H1 (cell line): ENCODE results near the gene TBC1D4. TPM values are rescaled to one million over a fixed set of nuclear protein-coding genes. Genes with fewer than 3 reads are reported as not detected.

Experiments
- CTCF ChIA-PET: fragments of 300-600 bp; sonication (Branson Sonifier 250); formaldehyde crosslinking; loops from one replicate; lab custom pipeline; 2021; ENCODE audit not compliant: partially characterized antibody; lab: Charles Lee
- POLR2A ChIA-PET: fragments of 300-600 bp; sonication (Branson Sonifier 250); formaldehyde crosslinking; loops from one replicate; lab custom pipeline; 2021; ENCODE audit warnings: inconsistent platforms; ENCODE audit not compliant: partially characterized antibody; lab: Charles Lee
- DNase-seq, 2 experiments: peaks; one replicate each; pipeline versions ENCODE4 v3.0.0 to v3.0.0-alpha.2; 2010 to 2022; ENCODE audit warnings: low spot score in 2 of 2, low read depth in 1 of 2, mixed read lengths in 1 of 2
- FAIRE-seq: peaks from 2 replicates; lab custom pipeline; 2011; peaks lifted over from hg19 to GRCh38; lab: Jason Lieb, UNC
- H2AFZ ChIP-seq: 2 replicates; pipeline ENCODE4 v1.8.1; 2012; ENCODE audit warnings: low read length, inconsistent platforms
- H2AK5ac ChIP-seq: 2 replicates; pipeline ENCODE4 v1.6.1; 2013; ENCODE audit warnings: low read depth, low read length
- H2BK120ac ChIP-seq: replicated peaks from 2 replicates; pipeline ENCODE3; 2013; ENCODE audit warnings: low read depth, low read length, inconsistent platforms
- H2BK12ac ChIP-seq: 2 replicates; pipeline ENCODE4 v1.6.1; 2013; ENCODE audit warnings: low read depth, low read length
- H2BK15ac ChIP-seq: 2 replicates; pipeline ENCODE4 v1.6.1; 2013; ENCODE audit warnings: low read length
- H2BK20ac ChIP-seq: 2 replicates; pipeline ENCODE4 v1.6.1; 2013; ENCODE audit warnings: low read length
- H2BK5ac ChIP-seq: 2 replicates; pipeline ENCODE4 v1.6.1; 2013; ENCODE audit warnings: low read depth, low read length
- H3K14ac ChIP-seq: 2 replicates; pipeline ENCODE4 v1.6.1; 2013; ENCODE audit warnings: inconsistent platforms; ENCODE audit not compliant: insufficient read length
- H3K18ac ChIP-seq: 2 replicates; pipeline ENCODE4 v1.6.1; 2013; ENCODE audit warnings: low read length; ENCODE audit errors: extremely low read depth
- H3K23ac ChIP-seq: 2 replicates; pipeline ENCODE4 v1.6.1; 2013; ENCODE audit warnings: inconsistent platforms; ENCODE audit not compliant: insufficient read length
- H3K23me2 ChIP-seq: 2 replicates; pipeline ENCODE4 v1.6.1; 2013; ENCODE audit warnings: low read depth, low read length
- H3K27ac ChIP-seq: 2 replicates; pipeline ENCODE4 v1.6.1; 2011; ENCODE audit warnings: low read depth, low read length, inconsistent platforms
- H3K27me3 ChIP-seq, 4 experiments: replicated peaks in 1 of 4; 1 replicate in 1 of 4; 2 replicates in 3 of 4; pipeline versions ENCODE4 v1.6.1 to v1.8.1; 2011 to 2013; ENCODE audit warnings: low read length in 3 of 4, mild to moderate bottlenecking in 3 of 4, inconsistent platforms in 2 of 4, mixed read lengths in 2 of 4, moderate library complexity in 1 of 4; ENCODE audit not compliant: control insufficient read depth in 3 of 4, insufficient read depth in 3 of 4; ENCODE audit errors: extremely low read depth in 1 of 4
- H3K36me3 ChIP-seq, 4 experiments: 2 replicates each; pipeline versions ENCODE4 v1.6.1 to v1.8.1; 2011 to 2013; ENCODE audit warnings: mild to moderate bottlenecking in 4 of 4, low read length in 3 of 4, moderate library complexity in 2 of 4, control low read depth in 1 of 4, inconsistent platforms in 1 of 4; ENCODE audit not compliant: insufficient read depth in 4 of 4, control insufficient read depth in 2 of 4
- H3K4ac ChIP-seq: replicated peaks from 2 replicates; pipeline ENCODE3; 2013; ENCODE audit warnings: low read length, low read depth, mixed read lengths, inconsistent platforms; ENCODE audit not compliant: insufficient read length
- H3K4me1 ChIP-seq, 4 experiments: replicated peaks in 1 of 4; 1 replicate in 1 of 4; 2 replicates in 3 of 4; pipeline versions ENCODE4 v1.6.1 to v1.8.1; 2011 to 2013; ENCODE audit warnings: low read length in 3 of 4, inconsistent platforms in 2 of 4, mixed read lengths in 1 of 4; ENCODE audit not compliant: insufficient read depth in 4 of 4, control insufficient read depth in 3 of 4
- H3K4me2 ChIP-seq, 2 experiments: 2 replicates each; pipeline versions ENCODE4 v1.6.1 to v1.8.1; 2011 to 2013; ENCODE audit warnings: low read depth in 2 of 2, low read length in 2 of 2, control low read depth in 1 of 2, inconsistent platforms in 1 of 2, mild to moderate bottlenecking in 1 of 2; ENCODE audit not compliant: insufficient read depth in 1 of 2
- H3K4me3 ChIP-seq, 4 experiments: fragments of 200-600, 300-600 bp in 1 of 4; sonication (generic), shearing (Covaris generic), sonication (Bioruptor Twin) in 1 of 4; 2 replicates each; pipeline versions ENCODE4 v1.5.1 to v1.8.1; 2011 to 2016; ENCODE audit warnings: low read length in 4 of 4, low read depth in 3 of 4, control low read depth in 2 of 4, inconsistent platforms in 2 of 4, mild to moderate bottlenecking in 2 of 4, mixed read lengths in 1 of 4, moderate library complexity in 1 of 4; ENCODE audit not compliant: insufficient read depth in 2 of 4; ENCODE audit errors: extremely low read depth in 1 of 4
- H3K56ac ChIP-seq: replicated peaks from 2 replicates; pipeline ENCODE3; 2013; ENCODE audit warnings: low read depth, mild to moderate bottlenecking, mixed read lengths, low read length, inconsistent platforms; ENCODE audit not compliant: insufficient read length
- H3K79me1 ChIP-seq: 2 replicates; pipeline ENCODE4 v1.6.1; 2013; ENCODE audit warnings: low read depth, low read length, control low read depth
- H3K79me2 ChIP-seq, 2 experiments: 2 replicates each; pipeline versions ENCODE4 v1.6.1 to v1.8.1; 2012 to 2013; ENCODE audit warnings: low read length in 2 of 2, mild to moderate bottlenecking in 2 of 2, inconsistent platforms in 1 of 2; ENCODE audit not compliant: insufficient read depth in 2 of 2, control insufficient read depth in 1 of 2
- H3K9ac ChIP-seq, 4 experiments: replicated peaks in 1 of 4; 1 replicate in 1 of 4; 2 replicates in 3 of 4; pipeline versions ENCODE4 v1.6.1 to v1.8.1; 2011 to 2013; ENCODE audit warnings: low read depth in 3 of 4, low read length in 3 of 4, control low read depth in 2 of 4, mild to moderate bottlenecking in 2 of 4, moderate library complexity in 2 of 4, inconsistent platforms in 1 of 4; ENCODE audit errors: extremely low read depth in 1 of 4
- H3K9me3 ChIP-seq, 2 experiments: 2 replicates each; pipeline versions ENCODE4 v1.6.1 to v1.8.1; 2012 to 2013; ENCODE audit warnings: mild to moderate bottlenecking in 2 of 2, moderate library complexity in 2 of 2, control low read depth in 1 of 2, inconsistent platforms in 1 of 2, low read depth in 1 of 2, low read length in 1 of 2, mixed read lengths in 1 of 2; ENCODE audit not compliant: insufficient read depth in 2 of 2
- H4K20me1 ChIP-seq, 2 experiments: replicated peaks in 1 of 2; 2 replicates each; pipeline versions ENCODE3 to v1.8.1; 2011 to 2013; ENCODE audit warnings: inconsistent platforms in 2 of 2, low read length in 2 of 2, mild to moderate bottlenecking in 1 of 2; ENCODE audit not compliant: insufficient read depth in 2 of 2, control insufficient read depth in 1 of 2
- H4K5ac ChIP-seq: 2 replicates; pipeline ENCODE4 v1.6.1; 2013; ENCODE audit warnings: low read length, low read depth, mixed read lengths, inconsistent platforms; ENCODE audit not compliant: insufficient read length
- H4K8ac ChIP-seq: 2 replicates; pipeline ENCODE4 v1.8.0; 2013; ENCODE audit warnings: mild to moderate bottlenecking, moderate library complexity, low read length, inconsistent platforms; ENCODE audit not compliant: insufficient read depth; ENCODE audit errors: extremely low read depth
- H4K91ac ChIP-seq: replicated peaks from 2 replicates; pipeline ENCODE3; 2013; ENCODE audit warnings: low read length, mixed read lengths, inconsistent platforms; ENCODE audit not compliant: insufficient read length
- ASH2L ChIP-seq: fragments of 200-600, 300-600 bp; sonication (generic); IDR thresholded peaks from one replicate; pipeline ENCODE4 v1.7.1; 2017; ENCODE audit warnings: low read length
- TAF1 ChIP-seq: IDR thresholded peaks from 2 replicates; pipeline ENCODE4 v1.6.1; 2011; ENCODE audit warnings: mild to moderate bottlenecking, low read depth, low read length
- WGBS, 2 experiments: shearing (Covaris generic) in 1 of 2; methylation state at CpG; one replicate each; pipeline versions ENCODE4 v1.1.6 to v1.1.7; 2013 to 2015; ENCODE audit warnings: low lambda C conversion rate in 2 of 2, mixed read lengths in 2 of 2, inconsistent platforms in 1 of 2, low coverage in 1 of 2, missing lambda C conversion rate in 1 of 2; ENCODE audit not compliant: insufficient replicate concordance in 2 of 2, insufficient coverage in 1 of 2, insufficient read length in 1 of 2; ENCODE audit errors: extremely low coverage in 1 of 2, missing lambda C conversion rate in 1 of 2; 5-methylcytosine and 5-hydroxymethylcytosine counted together
- polyA plus RNA-seq, 7 experiments: library from polyadenylated mRNA; depleted of rRNA in 3 of 7; stranded (reverse) in 5 of 7; unstranded in 2 of 7; fragments of >200 nt in 5 of 7; fragments of 200-250 nt in 2 of 7; gene quantifications; 1 replicate in 5 of 7; 2 replicates in 1 of 7; 4 replicates in 1 of 7; pipeline versions ENCODE4 v1.2.1 to v1.2.3, GENCODE V29; 2011 to 2013; ENCODE audit warnings: missing spikeins in 2 of 7, mixed read lengths in 2 of 7
- total RNA-seq: library from RNA; stranded (reverse); fragmentation: NEBNext Ultra II Directional; extraction: Animal tissue kit (Norgen Biotek cat#: 25700); gene quantifications from 2 replicates; pipeline ENCODE4 v1.2.1, GENCODE V29; 2021

The TBC1D4 gene
- total and polyA plus RNA-seq, 2 of the 8 experiments (the other 6 are each of a cell fraction or from before 2014, with no cell fraction given) = 16.7 to 39.0 TPM

DNA sequence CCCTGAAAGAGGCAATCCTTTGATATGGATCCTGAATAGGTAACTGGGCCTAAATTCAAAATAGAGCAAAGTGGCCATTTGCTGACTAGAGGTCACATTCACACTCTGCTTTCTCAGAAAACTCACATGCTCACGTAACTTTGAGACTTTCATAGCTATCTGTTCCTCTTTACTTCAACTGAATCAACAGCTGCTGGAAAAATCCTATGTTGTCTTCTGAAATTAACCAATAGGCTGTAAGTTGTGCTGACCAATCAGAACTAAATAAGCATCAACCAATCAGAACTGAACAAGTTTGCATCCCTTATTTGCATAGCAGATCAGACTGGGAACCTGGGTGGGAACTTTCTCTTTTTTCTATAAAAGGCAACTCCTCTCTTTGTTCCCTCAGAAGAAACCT is 24.0 kb upstream of the TBC1D4 start:
- no peak for DNase-seq
- no peak overlapping the region for H4K8ac ChIP-seq
- no peak overlapping the region for H2AFZ ChIP-seq
- no peak overlapping the region for H2BK5ac ChIP-seq
- H3K56ac ChIP-seq = no peak overlapping the region
- H4K5ac ChIP-seq = no peak overlapping the region
- no peak overlapping the region for H3K4ac ChIP-seq
- no peak overlapping the region for H3K4me3 ChIP-seq
- H3K14ac ChIP-seq = no peak overlapping the region
- H3K79me1 ChIP-seq = no peaks in the 10 kb centered on the region
- no peaks in the 10 kb centered on the region for H3K9me3 ChIP-seq
- no peak overlapping the region for H2BK15ac ChIP-seq
- no peak overlapping the region for H2BK12ac ChIP-seq
- H3K27ac ChIP-seq = no peak overlapping the region
- CTCF ChIA-PET = no interaction called here
- H4K91ac ChIP-seq = no peak overlapping the region
- H2AK5ac ChIP-seq = no peak overlapping the region
- H3K23me2 ChIP-seq = no peaks in the 10 kb centered on the region; the same call in 1 of the 2 replicates
- H3K36me3 ChIP-seq = no peaks in the 10 kb centered on the region
- H3K4me1 ChIP-seq = no peaks in the 10 kb centered on the region
- no peaks in the 10 kb centered on the region for H4K20me1 ChIP-seq
- H2BK120ac ChIP-seq = no peak overlapping the region
- no peak overlapping the region for H2BK20ac ChIP-seq
- H3K27me3 ChIP-seq = no peaks in the 10 kb centered on the region
- no peak overlapping the region for H3K9ac ChIP-seq
- TF ChIP-seq ASH2L = no peak
- TF ChIP-seq TAF1 = no peak
- TF ChIP-seq, all 59 proteins: peak for 0
- Histone ChIP-seq H3K18ac (no peak overlapping the region), H3K23ac (no peak overlapping the region), H3K79me2 (no peaks in the 10 kb centered on the region), H3K4me2 (no peak overlapping the region)
- POLR2A ChIA-PET = no interaction called here
- no peak for FAIRE-seq
- 96% methylated on average over 1 of the region's 1 CpG; no CpG with 5 or more reads in 1 of the 2 experiments for WGBS, 2 experiments
